Coronary artery (tissue), 2 donors: ENCODE measurements around the gene C4orf51.

Experiments
- DNase-seq: peaks from one replicate; pipeline ENCODE4 v3.0.0-alpha.2; 2017; ENCODE audit warnings: low spot score
- H3K27ac ChIP-seq, 2 donors: fragments of 200-600 bp; sonication (generic); one replicate each; pipeline ENCODE4 v1.5.1; 2016 to 2019
- H3K4me3 ChIP-seq: fragments of 200-600 bp; sonication (generic); 2 replicates; pipeline ENCODE4 v1.5.1; 2016; ENCODE audit warnings: mild to moderate bottlenecking, moderate library complexity
- CTCF ChIP-seq: fragments of 200-600 bp; sonication (generic); IDR thresholded peaks from one replicate; pipeline ENCODE4 v1.5.1; 2019; ENCODE audit warnings: antibody characterized with exemption

C4orf51 gene

GRCh38 chr4:145776208-145776607 lies 96.3 kb downstream of the C4orf51 start:
- H3K27ac ChIP-seq: no peak overlapping the region
- no peak for DNase-seq
- no peak for TF ChIP-seq CTCF
- no peak overlapping the region for H3K4me3 ChIP-seq

GRCh38 chr4:145779319-145779801 lies 99.4 kb downstream of the C4orf51 start:
- DNase-seq: no peak
- no peak for TF ChIP-seq CTCF
- H3K4me3 ChIP-seq: no peak overlapping the region
- no peak overlapping the region for H3K27ac ChIP-seq

DNA sequence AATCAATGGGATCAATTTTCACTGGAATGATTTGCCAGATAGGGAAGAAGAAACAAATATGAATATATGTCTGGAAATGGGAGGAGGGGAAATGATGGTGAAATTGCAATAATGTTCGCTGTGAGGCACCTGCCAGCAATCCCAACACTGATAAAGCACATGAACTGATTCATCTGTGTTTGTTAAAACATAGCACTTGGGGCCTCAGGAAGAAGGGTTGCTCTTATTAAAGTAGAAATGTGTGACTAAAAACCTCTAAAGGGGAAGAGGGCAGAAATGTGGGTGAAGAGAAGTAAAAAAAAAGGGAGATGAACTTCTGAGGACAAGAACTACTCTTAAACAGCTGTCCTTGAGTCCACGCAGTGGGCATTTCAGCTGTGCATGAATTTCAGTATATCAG lies 101.4 kb downstream of the C4orf51 start:
- no peak overlapping the region for H3K4me3 ChIP-seq

More for the DNA sequence above, 101.4 kb downstream of the C4orf51 start:
- no peak overlapping the region for H3K27ac ChIP-seq
- DNase-seq: no peak
- TF ChIP-seq CTCF: no peak
